Measurements from ENCODE around the gene SEMA3A. TPM values are rescaled to one million over a fixed set of nuclear protein-coding genes. Genes with fewer than 3 reads are reported as not detected.

The SEMA3A gene
- total and polyA plus RNA-seq, 4 donors: 0.13 to 0.56 (median 0.20) TPM

GRCh38 chr7:84009051-84009450 is 185.5 kb downstream of the SEMA3A start:
- TF ChIP-seq EGR1 (IDR thresholded peaks at IDR 0.05; ENCODE audit: low read depth in 2 of 2) (no peak), FOXA1 (IDR thresholded peaks at IDR 0.05) (no peak), HNF4G (IDR thresholded peaks at IDR 0.05) (no peak), CTCF (IDR thresholded peaks at IDR 0.05; ENCODE audit: low read depth, low read length, missing input control) (no peak), MAX (IDR thresholded peaks at IDR 0.05) (no peak), JUND (IDR thresholded peaks at IDR 0.05) (no peak), HNF4A (conservative IDR thresholded peaks at IDR 0.05) (no peak), TAF1 (conservative IDR thresholded peaks at IDR 0.05) (no peak), ZBTB33 (IDR thresholded peaks at IDR 0.05) (no peak), FOXA2 (IDR thresholded peaks at IDR 0.05) (no peak), GABPA (IDR thresholded peaks at IDR 0.05 in 1 of 2, conservative IDR thresholded peaks at IDR 0.05 in 1 of 2) (no peak), YY1 (IDR thresholded peaks at IDR 0.05) (no peak)
- TF ChIP-seq, protein P1, sequence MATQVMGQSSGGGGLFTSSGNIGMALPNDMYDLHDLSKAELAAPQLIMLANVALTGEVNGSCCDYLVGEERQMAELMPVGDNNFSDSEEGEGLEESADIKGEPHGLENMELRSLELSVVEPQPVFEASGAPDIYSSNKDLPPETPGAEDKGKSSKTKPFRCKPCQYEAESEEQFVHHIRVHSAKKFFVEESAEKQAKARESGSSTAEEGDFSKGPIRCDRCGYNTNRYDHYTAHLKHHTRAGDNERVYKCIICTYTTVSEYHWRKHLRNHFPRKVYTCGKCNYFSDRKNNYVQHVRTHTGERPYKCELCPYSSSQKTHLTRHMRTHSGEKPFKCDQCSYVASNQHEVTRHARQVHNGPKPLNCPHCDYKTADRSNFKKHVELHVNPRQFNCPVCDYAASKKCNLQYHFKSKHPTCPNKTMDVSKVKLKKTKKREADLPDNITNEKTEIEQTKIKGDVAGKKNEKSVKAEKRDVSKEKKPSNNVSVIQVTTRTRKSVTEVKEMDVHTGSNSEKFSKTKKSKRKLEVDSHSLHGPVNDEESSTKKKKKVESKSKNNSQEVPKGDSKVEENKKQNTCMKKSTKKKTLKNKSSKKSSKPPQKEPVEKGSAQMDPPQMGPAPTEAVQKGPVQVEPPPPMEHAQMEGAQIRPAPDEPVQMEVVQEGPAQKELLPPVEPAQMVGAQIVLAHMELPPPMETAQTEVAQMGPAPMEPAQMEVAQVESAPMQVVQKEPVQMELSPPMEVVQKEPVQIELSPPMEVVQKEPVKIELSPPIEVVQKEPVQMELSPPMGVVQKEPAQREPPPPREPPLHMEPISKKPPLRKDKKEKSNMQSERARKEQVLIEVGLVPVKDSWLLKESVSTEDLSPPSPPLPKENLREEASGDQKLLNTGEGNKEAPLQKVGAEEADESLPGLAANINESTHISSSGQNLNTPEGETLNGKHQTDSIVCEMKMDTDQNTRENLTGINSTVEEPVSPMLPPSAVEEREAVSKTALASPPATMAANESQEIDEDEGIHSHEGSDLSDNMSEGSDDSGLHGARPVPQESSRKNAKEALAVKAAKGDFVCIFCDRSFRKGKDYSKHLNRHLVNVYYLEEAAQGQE (IDR thresholded peaks at IDR 0.05): no peak
- H3K4me1 ChIP-seq (ENCODE audit: control insufficient read depth in 4 of 4, insufficient read depth in 4 of 4, low read length in 3 of 4): no peaks in the 10 kb centered on the region
- no peak overlapping the region for H3K27ac ChIP-seq (ENCODE audit: low read depth in 1 of 2, low read length in 2 of 2)
- no peak overlapping the region for H3K9ac ChIP-seq (ENCODE audit: low read depth in 1 of 2, low read length in 2 of 2)
- H3K9me3 ChIP-seq (ENCODE audit: control insufficient read depth in 4 of 4, low read length in 3 of 4): no peaks in the 10 kb centered on the region
- no peak for DNase-seq (ENCODE audit: low spot score)
- no peaks in the 10 kb centered on the region for H3K27me3 ChIP-seq (ENCODE audit: control insufficient read depth in 4 of 4, insufficient read depth in 4 of 4, low read length in 3 of 4)
- no peak overlapping the region for H3K4me3 ChIP-seq (ENCODE audit: low read depth in 1 of 3, low read length in 3 of 3)
- no peaks in the 10 kb centered on the region for H3K36me3 ChIP-seq (ENCODE audit: control insufficient read depth in 4 of 4, insufficient read depth in 3 of 4, low read depth in 1 of 4, low read length in 3 of 4)

- no peaks in the 10 kb centered on the region for H3K9me3 ChIP-seq (ENCODE audit: control insufficient read depth in 4 of 4, low read length in 3 of 4)
- no peaks in the 10 kb centered on the region for H3K36me3 ChIP-seq (ENCODE audit: control insufficient read depth in 4 of 4, insufficient read depth in 3 of 4, low read depth in 1 of 4, low read length in 3 of 4)
- TF ChIP-seq TAF1 (conservative IDR thresholded peaks at IDR 0.05) (no peak), ZBTB33 (IDR thresholded peaks at IDR 0.05) (no peak), SP1 (IDR thresholded peaks at IDR 0.05) (no peak), FOXA1 (IDR thresholded peaks at IDR 0.05) (no peak), RXRA (IDR thresholded peaks at IDR 0.05) (no peak), EGR1 (IDR thresholded peaks at IDR 0.05; ENCODE audit: low read depth in 2 of 2) (no peak), CTCF (IDR thresholded peaks at IDR 0.05; ENCODE audit: low read depth, low read length, missing input control) (no peak), ATF3 (IDR thresholded peaks at IDR 0.05) (no peak), JUND (IDR thresholded peaks at IDR 0.05) (no peak)
- no peak for DNase-seq (ENCODE audit: low spot score)
- 86% methylated on average over 1 of the region's 1 CpG for WGBS
- H3K4me3 ChIP-seq (ENCODE audit: low read depth in 1 of 3, low read length in 3 of 3): no peak overlapping the region
- H3K27ac ChIP-seq (ENCODE audit: low read depth in 1 of 2, low read length in 2 of 2): no peak overlapping the region
- H3K4me1 ChIP-seq (ENCODE audit: control insufficient read depth in 4 of 4, insufficient read depth in 4 of 4, low read length in 3 of 4): no peaks in the 10 kb centered on the region
- peaks cover 0 to 2% (median 0%) of the 10 kb centered on the region in 4 donors for H3K27me3 ChIP-seq (ENCODE audit: control insufficient read depth in 4 of 4, insufficient read depth in 4 of 4, low read length in 3 of 4)
- no peak overlapping the region for H3K9ac ChIP-seq (ENCODE audit: low read depth in 1 of 2, low read length in 2 of 2)
These were observed 191.4 kb downstream of the SEMA3A start for GRCh38 chr7:84003191-84003590.

Measured in liver (tissue), 9 donors.